Measurements from ENCODE around the gene CCDC159. TPM values are rescaled to one million over a fixed set of nuclear protein-coding genes. Genes with fewer than 3 reads are reported as not detected.

CCDC159 gene
- total and polyA plus RNA-seq, 2 donors (not counting 1 experiment from before 2014, with no cell fraction given): 10.1 to 14.4 TPM

GRCh38 chr19:11390359-11390758 is 44.0 kb downstream of the CCDC159 start:
- TF ChIP-seq CTCF (conservative IDR thresholded peaks at IDR 0.05 in 1 of 2, IDR thresholded peaks at IDR 0.05 in 1 of 2; ENCODE audit: low read depth in 1 of 2, low read length in 2 of 2) (no peak), EZH2 (IDR thresholded peaks at IDR 0.05; ENCODE audit: low read length, missing control alignments) (no peak)
- no peak overlapping the region for H2AFZ ChIP-seq (ENCODE audit: low read length)
- H3K9me3 ChIP-seq (ENCODE audit: control insufficient read depth, insufficient read depth, low read depth, low read length): no peaks in the 10 kb centered on the region
- no peak for DNase-seq (ENCODE audit: low read depth in 2 of 2)
- no peaks in the 10 kb centered on the region for H3K36me3 ChIP-seq (ENCODE audit: control insufficient read depth, insufficient read depth, low read length)
- H3K79me2 ChIP-seq (ENCODE audit: control insufficient read depth, insufficient read depth, low read length): no peaks in the 10 kb centered on the region
- no peak overlapping the region for H3K4me3 ChIP-seq (replicated peaks in 1 of 4; ENCODE audit: control extremely low read depth in 1 of 4, insufficient read depth in 1 of 4, low read depth in 3 of 4, low read length in 4 of 4)
- no peak overlapping the region for H3K9ac ChIP-seq (ENCODE audit: insufficient read depth, low read length)
- no peak overlapping the region for H3K4me2 ChIP-seq (ENCODE audit: extremely low read depth, insufficient read depth, low read length)
- no peaks in the 10 kb centered on the region for H3K4me1 ChIP-seq (ENCODE audit: control insufficient read depth, extremely low read depth, insufficient read depth, low read length)
- H3K27me3 ChIP-seq (ENCODE audit: control insufficient read depth, insufficient read depth, low read length): no peaks in the 10 kb centered on the region
- no peaks in the 10 kb centered on the region for H4K20me1 ChIP-seq (ENCODE audit: control insufficient read depth, extremely low read depth, insufficient read depth, low read length)
- H3K27ac ChIP-seq (ENCODE audit: insufficient read depth, low read length): no peak overlapping the region

GRCh38 chr19:11390933-11391680 is 44.8 kb downstream of the CCDC159 start:
- H3K27me3 ChIP-seq (ENCODE audit: control insufficient read depth, insufficient read depth, low read length): no peaks in the 10 kb centered on the region
- no peaks in the 10 kb centered on the region for H4K20me1 ChIP-seq (ENCODE audit: control insufficient read depth, extremely low read depth, insufficient read depth, low read length)
- H3K9ac ChIP-seq (ENCODE audit: insufficient read depth, low read length): no peak overlapping the region
- no peaks in the 10 kb centered on the region for H3K4me1 ChIP-seq (ENCODE audit: control insufficient read depth, extremely low read depth, insufficient read depth, low read length)
- H3K27ac ChIP-seq (ENCODE audit: insufficient read depth, low read length): no peak overlapping the region
- H3K9me3 ChIP-seq (ENCODE audit: control insufficient read depth, insufficient read depth, low read depth, low read length): no peaks in the 10 kb centered on the region
- no peak overlapping the region for H2AFZ ChIP-seq (ENCODE audit: low read length)
- H3K79me2 ChIP-seq (ENCODE audit: control insufficient read depth, insufficient read depth, low read length): no peaks in the 10 kb centered on the region
- no peaks in the 10 kb centered on the region for H3K36me3 ChIP-seq (ENCODE audit: control insufficient read depth, insufficient read depth, low read length)
- H3K4me3 ChIP-seq (replicated peaks in 1 of 4; ENCODE audit: control extremely low read depth in 1 of 4, insufficient read depth in 1 of 4, low read depth in 3 of 4, low read length in 4 of 4): no peak overlapping the region
- no peak for DNase-seq (ENCODE audit: low read depth in 2 of 2)
- no peak overlapping the region for H3K4me2 ChIP-seq (ENCODE audit: extremely low read depth, insufficient read depth, low read length)
- TF ChIP-seq EZH2 (IDR thresholded peaks at IDR 0.05; ENCODE audit: low read length, missing control alignments) (no peak), CTCF (conservative IDR thresholded peaks at IDR 0.05 in 1 of 2, IDR thresholded peaks at IDR 0.05 in 1 of 2; ENCODE audit: low read depth in 1 of 2, low read length in 2 of 2) (no peak)

- Histone ChIP-seq H3K79me2 (ENCODE audit: control insufficient read depth, insufficient read depth, low read length) (no peaks in the 10 kb centered on the region), H3K4me1 (ENCODE audit: control insufficient read depth, extremely low read depth, insufficient read depth, low read length) (no peaks in the 10 kb centered on the region), H3K27me3 (ENCODE audit: control insufficient read depth, insufficient read depth, low read length) (no peaks in the 10 kb centered on the region), H3K4me3 (replicated peaks in 1 of 4; ENCODE audit: control extremely low read depth in 1 of 4, insufficient read depth in 1 of 4, low read depth in 3 of 4, low read length in 4 of 4) (no peak overlapping the region), H3K9ac (ENCODE audit: insufficient read depth, low read length) (no peak overlapping the region), H3K4me2 (ENCODE audit: extremely low read depth, insufficient read depth, low read length) (no peak overlapping the region), H4K20me1 (ENCODE audit: control insufficient read depth, extremely low read depth, insufficient read depth, low read length) (no peaks in the 10 kb centered on the region), H3K27ac (ENCODE audit: insufficient read depth, low read length) (no peak overlapping the region), H3K36me3 (ENCODE audit: control insufficient read depth, insufficient read depth, low read length) (no peaks in the 10 kb centered on the region), H2AFZ (ENCODE audit: low read length) (no peak overlapping the region), H3K9me3 (ENCODE audit: control insufficient read depth, insufficient read depth, low read depth, low read length) (no peaks in the 10 kb centered on the region)
- TF ChIP-seq EZH2 (IDR thresholded peaks at IDR 0.05; ENCODE audit: low read length, missing control alignments) (no peak), CTCF (conservative IDR thresholded peaks at IDR 0.05 in 1 of 2, IDR thresholded peaks at IDR 0.05 in 1 of 2; ENCODE audit: low read depth in 1 of 2, low read length in 2 of 2) (no peak)
- no peak for DNase-seq (ENCODE audit: low read depth in 2 of 2)
These were observed 50.8 kb downstream of the CCDC159 start for GRCh38 chr19:11397089-11397610.

Data from fibroblast of lung (primary cell).